ENCODE measurements around the gene CCL26. TPM values are rescaled to one million over a fixed set of nuclear protein-coding genes. Genes with fewer than 3 reads are reported as not detected.
"Not testable (repeated sequence)": the region's sequence is repeated elsewhere in the genome, so short reads cannot be mapped to it uniquely, and the experiment has no call there.

CCL26 gene
- polyA plus RNA-seq, 5 donors = 0.21 to 0.73 (median 0.59) TPM; not detected in 2

GRCh38 chr7:75739796-75740672 is 32.0 kb downstream of the CCL26 start:
- DNase-seq = no peak

GRCh38 chr7:75738975-75739795 is 32.8 kb downstream of the CCL26 start:
- DNase-seq = peak; percentile 98

GRCh38 chr7:75738604-75738974 is 33.4 kb downstream of the CCL26 start, which contains the start of gene HIP1:
Gene HIP1, minus strand, starts transcription at chr7:75738941. Its CDS starts 21 bp downstream, at chr7:75738920.
- no peak for DNase-seq

DNA sequence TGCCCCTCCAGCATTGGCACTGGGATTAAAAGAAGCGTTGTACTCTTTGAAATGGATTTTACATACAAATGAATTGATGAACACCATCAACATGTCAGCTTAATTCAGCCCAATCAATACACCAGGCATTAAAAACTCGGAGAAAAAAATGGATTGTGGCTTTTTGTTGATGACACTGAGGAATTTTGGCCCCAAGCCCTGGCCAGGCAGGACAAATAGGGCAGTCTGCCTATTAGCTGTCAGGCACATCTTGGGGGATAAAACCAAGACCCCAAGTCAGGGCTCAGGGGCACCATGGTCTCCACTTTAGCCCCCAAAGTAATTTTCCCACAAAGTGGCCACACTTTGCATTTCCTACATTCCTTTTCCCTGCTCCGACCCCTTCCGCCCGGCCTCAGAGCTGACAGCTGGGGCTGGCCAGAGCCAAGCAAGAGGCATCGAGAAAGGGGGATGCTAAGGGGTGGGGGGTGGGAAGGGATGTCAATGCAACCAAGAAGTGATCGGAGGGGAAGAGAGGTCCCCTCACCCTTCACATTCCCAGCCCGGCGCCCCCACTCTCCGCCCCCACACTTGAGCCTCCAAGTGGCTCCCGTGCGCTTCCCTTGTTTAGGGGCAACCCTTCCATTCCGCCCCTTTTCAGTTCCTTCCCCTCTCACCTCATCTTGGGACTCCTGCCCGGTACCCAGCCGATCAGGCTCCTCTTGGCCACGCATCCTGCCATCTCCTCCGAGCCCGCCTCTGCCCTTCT is 34.0 kb downstream of the CCL26 start:
- peak; percentile 32 to 36 for DNase-seq

DNA sequence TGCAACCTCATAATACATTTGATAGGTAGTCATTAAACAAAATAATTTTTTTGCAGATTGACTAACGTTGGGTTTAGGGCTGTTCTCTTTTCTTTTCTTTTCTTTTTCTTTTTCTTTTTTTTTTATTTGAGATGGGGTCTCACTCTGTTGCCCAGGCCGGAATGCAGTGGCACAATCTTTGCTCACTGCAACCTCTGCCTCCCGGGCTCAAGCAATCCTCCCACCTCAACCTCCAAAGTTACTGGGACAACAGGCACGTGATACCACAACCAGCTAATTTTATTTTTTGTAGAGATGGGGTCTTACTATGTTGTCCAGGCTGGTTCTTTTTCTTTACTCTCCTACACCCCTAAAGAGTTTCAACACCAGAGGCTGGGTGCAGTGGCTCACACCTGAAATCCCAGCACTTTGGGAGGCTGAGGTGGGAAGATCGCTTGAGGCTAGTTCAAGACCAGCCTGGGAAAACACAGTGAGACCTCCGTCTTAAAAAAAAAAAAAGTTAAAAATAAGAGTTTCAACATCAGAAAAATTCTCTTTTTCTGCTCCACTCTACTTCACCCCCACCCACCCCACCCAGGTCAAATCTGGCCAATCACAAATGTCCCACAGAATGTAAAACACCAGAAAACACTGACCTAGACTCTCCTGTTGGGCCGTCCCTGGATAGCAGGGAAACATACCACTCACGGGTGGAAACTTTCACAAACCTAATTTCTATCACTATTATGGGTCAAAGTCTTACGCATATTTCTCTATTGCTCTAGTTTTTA is 36.2 kb downstream of the CCL26 start:
- no peak for DNase-seq

DNA sequence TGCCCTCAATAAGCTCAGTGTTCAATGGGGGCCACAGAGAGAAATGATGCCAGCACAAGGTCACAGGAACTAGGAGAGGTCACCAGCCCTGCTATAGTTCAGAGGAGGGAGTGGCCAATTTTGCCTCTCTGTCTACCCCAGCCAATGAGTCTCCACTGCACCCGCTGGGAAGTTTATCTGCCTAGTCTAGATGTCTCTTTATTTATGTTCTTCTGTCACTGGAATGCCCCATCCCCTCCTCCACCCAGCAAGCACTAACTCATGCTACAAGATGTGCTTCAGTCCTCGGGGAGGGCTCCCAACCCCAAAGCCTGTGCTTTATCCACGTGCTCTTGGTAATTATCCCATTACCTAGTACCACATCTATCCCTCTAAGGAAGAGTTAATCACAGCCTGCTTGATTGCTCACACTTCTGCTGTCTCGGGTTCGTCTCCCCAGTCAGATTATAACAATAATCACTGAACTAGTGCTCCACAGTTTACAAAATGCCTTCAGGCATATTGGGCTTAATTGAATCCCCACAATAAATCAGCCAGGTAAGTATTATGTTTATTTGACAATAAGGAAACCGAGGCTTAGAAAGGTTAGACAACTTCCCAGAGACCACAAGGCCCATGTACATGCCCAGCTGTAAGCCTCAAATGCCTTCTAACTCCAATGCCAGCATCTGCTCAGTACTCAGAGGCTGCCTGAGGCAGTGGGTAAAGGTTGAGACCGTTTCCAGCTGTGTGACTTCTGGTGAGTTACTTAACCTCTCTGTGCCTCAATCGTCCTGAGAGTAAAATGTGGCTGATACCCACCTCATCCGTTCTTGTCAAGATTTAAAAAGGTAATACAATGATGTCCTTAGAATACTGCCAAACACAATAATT is 37.2 kb downstream of the CCL26 start:
- DNase-seq = no peak

- DNase-seq = no peak
Observed at GRCh38 chr7:75732764-75733630, 39.0 kb downstream of the CCL26 start.

DNA sequence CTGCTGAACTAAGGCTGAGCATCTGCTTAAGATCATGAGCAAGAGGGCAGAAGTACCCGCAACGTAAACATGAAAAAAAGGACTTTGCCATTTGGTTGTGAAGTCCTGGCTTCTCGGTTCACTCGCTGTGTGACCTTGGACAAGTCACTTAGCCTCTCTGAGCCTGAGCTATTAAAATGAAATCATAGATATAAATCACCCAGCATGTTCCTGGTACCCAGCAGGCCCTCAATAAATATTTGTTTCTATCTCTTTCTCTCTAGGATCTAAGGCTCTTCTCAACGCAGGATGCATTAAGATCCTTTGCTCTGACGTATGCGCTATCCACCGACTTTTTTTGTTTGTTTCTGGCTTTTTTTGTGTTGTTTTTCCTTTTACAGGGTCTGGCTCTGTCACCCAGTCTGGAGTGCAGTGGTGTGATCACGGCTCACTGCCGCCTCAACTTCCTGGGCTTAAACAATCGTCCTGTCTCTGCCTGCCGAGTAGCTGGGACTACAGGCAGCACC is 39.9 kb downstream of the CCL26 start:
- no peak for DNase-seq

DNA sequence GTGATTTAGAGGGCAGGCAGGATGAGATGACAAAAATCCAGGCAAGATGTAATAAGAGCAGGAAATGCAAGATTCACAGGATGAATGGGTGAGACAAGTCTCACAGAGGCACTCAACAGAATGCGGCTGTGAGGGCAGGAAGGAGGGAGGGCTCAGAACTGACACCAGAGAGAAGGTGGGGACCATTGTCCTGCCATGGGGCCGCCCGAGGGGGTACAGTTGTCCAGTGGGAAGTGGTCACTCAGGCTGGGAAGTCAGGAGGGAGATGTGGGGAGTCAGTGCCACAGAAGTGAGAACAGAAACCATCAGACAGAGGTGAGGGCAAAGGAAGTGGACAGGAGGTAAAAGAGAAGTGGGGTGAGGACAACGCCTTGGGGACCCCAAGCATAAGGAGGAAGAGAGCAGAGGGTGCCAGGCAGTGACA is 42.1 kb downstream of the CCL26 start:
- DNase-seq = no peak

DNA sequence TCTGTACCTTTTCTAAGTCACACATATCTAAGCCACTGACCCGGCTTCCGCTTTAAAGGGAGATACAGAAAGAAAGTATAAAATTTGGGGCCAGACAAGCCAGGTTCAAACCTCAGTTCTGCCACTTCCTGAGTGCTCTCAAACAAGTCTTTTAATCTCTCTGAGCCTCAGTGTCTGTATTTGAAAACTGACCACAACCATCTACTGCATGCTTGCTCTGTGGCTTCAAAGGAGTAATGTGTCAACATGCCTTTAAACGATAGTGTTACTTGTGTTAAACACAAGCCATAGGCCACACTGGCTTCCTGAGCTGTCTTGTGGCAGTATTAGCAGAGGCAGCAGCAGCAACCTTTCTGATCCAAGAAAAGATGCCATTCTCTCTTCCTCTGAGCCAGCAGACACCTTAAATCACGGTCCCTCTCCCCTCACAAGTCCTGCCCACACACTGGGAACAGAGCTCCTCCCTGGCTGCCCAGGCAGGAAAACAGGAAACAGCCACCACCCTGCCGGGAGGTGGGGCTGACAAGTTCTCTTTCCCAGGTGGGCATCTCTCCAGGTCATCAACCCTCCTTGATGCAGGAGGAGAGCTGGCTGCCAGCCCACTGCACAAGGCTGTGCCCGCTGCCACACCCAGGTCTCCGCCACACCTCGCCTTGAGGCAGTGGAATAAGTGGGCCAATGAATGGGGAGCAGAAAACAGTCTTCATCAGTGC is 44.0 kb downstream of the CCL26 start:
- DNase-seq = peak in 1 of 2 donors; percentile 36

GRCh38 chr7:75727351-75727750 is 44.7 kb downstream of the CCL26 start:
- DNase-seq = not testable (repeated sequence)

DNA sequence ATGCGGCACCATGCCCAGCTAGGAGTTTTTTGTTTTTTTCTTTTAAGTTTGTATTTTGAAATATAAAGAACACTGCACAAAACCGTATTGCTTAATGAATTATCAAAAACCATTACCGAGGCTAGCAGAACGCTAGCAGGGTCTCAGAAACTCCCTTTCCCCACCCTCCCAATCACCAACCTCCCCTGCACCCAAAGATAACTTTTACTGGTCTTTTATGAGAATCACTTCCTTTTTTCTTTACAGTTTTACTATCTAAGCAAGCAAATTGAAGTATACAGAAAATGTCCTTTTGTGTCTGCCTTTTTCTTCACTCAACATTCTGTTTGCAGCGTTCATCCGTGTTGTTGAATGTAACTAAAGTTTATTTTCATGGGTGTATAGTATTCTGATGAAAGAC is 46.7 kb downstream of the CCL26 start:
- DNase-seq = no peak

GRCh38 chr7:75723444-75723843 is 48.6 kb downstream of the CCL26 start:
- no peak for DNase-seq

GRCh38 chr7:75722373-75722772 is 49.6 kb downstream of the CCL26 start:
- no peak for DNase-seq

GRCh38 chr7:75721922-75722321 is 50.1 kb downstream of the CCL26 start:
- DNase-seq = not testable (repeated sequence)

DNA sequence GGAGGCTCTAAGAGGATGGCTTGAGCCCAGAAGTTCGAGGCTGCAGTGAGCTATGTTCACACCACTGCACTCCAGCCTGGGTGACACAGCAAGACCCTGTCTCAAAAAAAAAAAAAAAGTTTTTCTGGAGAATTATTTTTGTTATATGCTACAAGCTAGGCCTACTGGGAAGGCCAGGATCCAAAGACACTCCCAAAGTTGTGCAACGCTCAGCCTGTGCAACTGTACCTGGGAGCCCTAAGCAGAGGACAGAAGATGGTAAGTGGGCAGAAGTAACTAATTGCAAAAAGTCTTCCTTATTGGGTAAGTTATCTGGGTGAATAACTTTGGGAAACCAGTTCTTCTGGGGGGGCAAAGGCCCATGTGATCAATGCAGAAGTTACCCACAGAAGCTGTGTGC is 50.6 kb downstream of the CCL26 start:
- no peak for DNase-seq

- no peak for DNase-seq
Observed at GRCh38 chr7:75719626-75720025, 52.4 kb downstream of the CCL26 start.
